ENCODE results near the gene RIGI.

RIGI gene

GRCh38 chr9:32483343-32483742, 42.7 kb downstream of the RIGI start:
- Mint-ChIP-seq H3K27ac (no peak overlapping the region), H3K4me3 (no peak overlapping the region), H3K36me3 (ENCODE audit: low read depth) (peaks cover 45% of the 10 kb centered on the region), H3K27me3 (ENCODE audit: low read depth) (no peaks in the 10 kb centered on the region), H3K9me3 (no peaks in the 10 kb centered on the region), H3K4me1 (peaks cover 11% of the 10 kb centered on the region)
- no peak for TF ChIP-seq CTCF (IDR thresholded peaks at IDR 0.05; ENCODE audit: unreplicated experiment in 3 of 3)

Data from nephron (organoid).